Ectodermal cell (in vitro differentiated cells): ENCODE results near the gene CCDC68. TPM values are rescaled to one million over a fixed set of nuclear protein-coding genes. Genes with fewer than 3 reads are reported as not detected.

Experiments
- H3K27ac ChIP-seq: 2 replicates; pipeline ENCODE4 v1.7.0; 2013; ENCODE audit warnings: mild to moderate bottlenecking, low read depth, low read length; ENCODE audit not compliant: insufficient read depth, poor library complexity, severe bottlenecking
- H3K27me3 ChIP-seq: 2 replicates; pipeline ENCODE4 v1.7.0; 2013; ENCODE audit warnings: mild to moderate bottlenecking, low read length; ENCODE audit not compliant: insufficient read depth, control insufficient read depth, poor library complexity, severe bottlenecking
- H3K36me3 ChIP-seq: one replicate; pipeline ENCODE4 v1.7.0; 2013; ENCODE audit warnings: low read length; ENCODE audit not compliant: control insufficient read depth, insufficient read depth
- H3K4me1 ChIP-seq: one replicate; pipeline ENCODE4 v1.7.0; 2013; ENCODE audit warnings: low read length; ENCODE audit not compliant: control insufficient read depth, insufficient read depth
- H3K4me3 ChIP-seq: 2 replicates; pipeline ENCODE4 v1.7.0; 2013; ENCODE audit warnings: low read depth, low read length, control low read depth; ENCODE audit not compliant: insufficient read depth
- H3K9me3 ChIP-seq: 2 replicates; pipeline ENCODE4 v1.7.0; 2013; ENCODE audit warnings: mild to moderate bottlenecking, low read length, moderate library complexity; ENCODE audit not compliant: control insufficient read depth
- WGBS, 2 experiments: methylation state at CpG; one replicate each; pipeline ENCODE4 v1.1.7; 2013; ENCODE audit warnings: missing lambda C conversion rate in 2 of 2; 5-methylcytosine and 5-hydroxymethylcytosine counted together
- polyA plus RNA-seq, 4 experiments: library from polyadenylated mRNA; stranded (reverse); fragments of 50-300 nt; gene quantifications; one replicate each; pipeline ENCODE4 v1.2.3, GENCODE V29; 2013

Gene CCDC68
- not detected for polyA plus RNA-seq (2013, experiment 1 of 4)
- polyA plus RNA-seq (2013, experiment 2 of 4), result not detected
- 0.11 TPM for polyA plus RNA-seq (2013, experiment 3 of 4)
- not detected for polyA plus RNA-seq (2013, experiment 4 of 4)

DNA sequence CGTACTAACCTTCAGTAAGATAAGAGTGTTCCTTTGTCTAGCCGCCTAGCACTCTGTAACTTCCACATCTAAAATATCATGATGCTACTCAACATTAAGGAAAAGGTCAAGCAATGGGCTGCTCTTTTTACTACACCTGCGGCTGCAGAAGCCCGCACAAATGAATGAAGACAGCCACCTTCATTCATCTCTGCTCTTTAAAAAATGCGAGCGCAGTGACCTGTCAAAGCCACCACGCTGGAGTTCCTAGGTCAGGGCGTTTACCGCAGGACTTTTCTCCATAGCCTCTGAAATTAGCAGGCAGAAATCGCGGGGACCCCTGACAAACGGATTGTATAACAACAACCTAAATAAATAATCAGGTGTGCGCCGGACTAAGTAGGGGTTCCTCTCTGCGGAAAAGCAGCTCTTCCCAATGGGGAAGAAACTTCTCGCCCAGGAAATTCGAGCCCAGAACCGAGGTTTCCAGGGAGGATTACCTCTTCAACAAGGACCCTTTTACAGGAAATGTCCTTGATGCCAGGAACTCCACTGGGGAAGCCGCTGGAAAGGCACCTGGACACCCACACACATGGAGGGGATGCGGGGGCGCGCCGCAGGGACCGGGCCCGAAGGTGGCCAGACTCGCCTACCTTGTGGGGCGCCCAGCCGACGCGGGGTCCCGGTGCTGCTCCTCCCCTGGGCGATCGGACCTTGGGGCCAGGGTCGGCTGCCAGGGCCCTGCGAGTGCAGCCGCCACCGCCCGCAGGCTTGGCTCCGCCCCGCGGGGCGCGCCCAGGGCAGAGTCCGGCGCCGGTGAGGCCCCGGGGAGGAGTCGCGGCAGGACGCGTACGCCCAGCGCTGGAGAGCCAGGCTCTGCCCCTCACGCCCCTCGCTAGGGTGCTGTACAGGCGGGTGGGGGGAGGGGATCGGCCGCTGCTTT, at the start of gene CCDC68:
Gene CCDC68, minus strand, starts transcription at position 758 of the 922 bp plus-strand sequence. CDS start 16,670 bp downstream, outside the sequence.
- H3K4me1 ChIP-seq, result no peaks in the 10 kb centered on the region
- peaks cover 23% of the 10 kb centered on the region for H3K27me3 ChIP-seq
- H3K4me3 ChIP-seq, result peak within 1 kb of the TSS; percentile 39
- no peaks in the 10 kb centered on the region for H3K36me3 ChIP-seq
- no peaks in the 10 kb centered on the region for H3K9me3 ChIP-seq
- no peak within 1 kb of the TSS for H3K27ac ChIP-seq
- WGBS, 2 experiments, result 25 to 34% methylated on average over 56 to 58 of the region's 58 CpGs

DNA sequence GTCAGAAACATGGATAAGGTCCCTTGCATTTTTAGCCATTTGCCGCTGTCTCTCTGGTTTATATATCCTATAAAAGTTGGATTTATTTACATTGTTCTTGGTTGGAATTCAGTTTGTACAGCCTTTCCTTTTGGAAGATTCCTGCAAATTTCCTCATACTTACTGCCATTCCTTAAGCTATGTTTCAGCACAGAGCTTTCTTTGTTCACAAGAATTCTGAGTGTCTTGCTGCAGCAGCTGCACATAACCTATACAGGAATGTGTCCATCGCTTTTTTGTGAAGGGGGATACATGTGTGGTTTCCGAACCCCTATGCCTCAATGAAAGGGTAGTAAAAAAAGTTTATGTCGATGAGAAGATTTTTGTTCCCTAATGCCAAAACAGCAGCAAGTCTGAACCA, 48.3 kb upstream of the CCDC68 start:
- H3K4me1 ChIP-seq, result no peaks in the 10 kb centered on the region
- H3K4me3 ChIP-seq, result no peak overlapping the region
- 94 to 95% methylated on average over 3 to 4 of the region's 4 CpGs for WGBS, 2 experiments

DNA sequence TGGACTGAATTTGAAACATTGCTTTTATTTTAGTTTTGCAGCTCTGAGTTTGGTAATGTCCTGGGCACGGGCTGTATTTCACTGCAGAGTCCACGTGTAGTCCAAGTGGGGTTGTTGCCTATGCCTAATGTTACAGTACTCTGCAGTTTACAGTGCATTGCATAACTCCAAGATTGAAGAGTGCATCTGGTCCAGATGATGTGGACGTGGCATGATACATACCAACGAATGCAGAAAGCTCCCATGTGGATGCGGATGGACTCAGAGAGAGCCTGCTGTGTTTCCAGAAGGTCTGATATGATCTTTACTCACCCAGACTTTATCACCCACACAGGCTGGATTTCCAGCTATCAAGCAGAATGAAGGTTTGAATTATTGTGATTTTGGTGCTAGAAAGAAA, 44.4 kb upstream of the CCDC68 start:
- H3K27me3 ChIP-seq, result no peaks in the 10 kb centered on the region
- H3K4me3 ChIP-seq, result no peak overlapping the region
- H3K4me1 ChIP-seq, result no peaks in the 10 kb centered on the region
- no peaks in the 10 kb centered on the region for H3K9me3 ChIP-seq
- H3K36me3 ChIP-seq, result no peaks in the 10 kb centered on the region
- no peak overlapping the region for H3K27ac ChIP-seq
- 94 to 96% methylated on average over 5 of the region's 5 CpGs for WGBS, 2 experiments

More for the DNA sequence above, 48.3 kb upstream of the CCDC68 start:
- Histone ChIP-seq H3K27ac (no peak overlapping the region), H3K36me3 (no peaks in the 10 kb centered on the region), H3K27me3 (no peaks in the 10 kb centered on the region), H3K9me3 (no peaks in the 10 kb centered on the region)

DNA sequence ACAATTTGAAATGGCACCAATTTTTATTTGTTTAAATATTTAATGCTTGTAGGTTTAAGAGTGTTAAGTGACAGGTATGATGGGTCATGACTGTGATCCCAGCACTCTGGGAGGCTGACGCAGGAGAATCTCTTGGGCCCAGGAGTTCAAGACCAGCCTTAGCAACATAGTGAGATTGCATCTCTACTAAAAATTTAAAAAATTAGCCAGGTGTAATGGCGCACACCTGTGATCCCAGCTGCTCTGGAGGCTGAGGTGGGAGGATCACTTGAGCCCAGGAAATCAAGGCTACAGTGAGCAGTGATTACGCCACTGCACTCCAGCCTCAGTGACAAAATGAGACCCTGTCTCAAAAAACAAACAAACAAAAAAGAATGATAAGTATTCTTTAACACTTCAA, 43.0 kb upstream of the CCDC68 start:
- WGBS, 2 experiments, result 86 to 94% methylated on average over 3 of the region's 3 CpGs
- H3K9me3 ChIP-seq, result no peaks in the 10 kb centered on the region
- H3K4me1 ChIP-seq, result no peaks in the 10 kb centered on the region
- no peak overlapping the region for H3K4me3 ChIP-seq
- no peaks in the 10 kb centered on the region for H3K27me3 ChIP-seq
- H3K27ac ChIP-seq, result no peak overlapping the region
- H3K36me3 ChIP-seq, result no peaks in the 10 kb centered on the region

- Histone ChIP-seq H3K4me1 (no peaks in the 10 kb centered on the region), H3K36me3 (no peaks in the 10 kb centered on the region), H3K27me3 (no peaks in the 10 kb centered on the region), H3K27ac (no peak overlapping the region), H3K4me3 (no peak overlapping the region), H3K9me3 (no peaks in the 10 kb centered on the region)
- WGBS, 2 experiments, result 83 to 89% methylated on average over 4 to 6 of the region's 6 CpGs
Observed at GRCh38 chr18:55001394-55002024, 42.2 kb upstream of the CCDC68 start.

DNA sequence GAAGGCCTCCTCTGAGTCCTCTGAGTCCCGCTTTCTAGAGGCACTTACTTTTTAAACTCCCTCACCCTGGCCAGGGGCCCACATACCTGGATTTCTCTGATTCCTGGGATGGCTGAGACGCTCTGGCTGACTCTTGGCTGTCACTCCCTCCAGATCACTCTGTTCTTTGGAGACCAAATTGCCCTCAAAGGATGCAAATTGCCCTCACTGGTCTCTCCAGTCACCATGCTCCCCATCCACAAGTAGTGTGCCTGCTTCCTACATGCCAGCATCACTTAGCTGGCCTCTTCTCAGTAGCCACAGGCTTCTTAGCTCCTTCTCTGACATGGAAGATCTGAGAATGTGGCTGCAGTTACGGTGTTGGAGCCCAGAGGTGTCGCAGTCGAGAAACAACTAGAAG, 41.3 kb upstream of the CCDC68 start:
- Histone ChIP-seq H3K4me1 (no peaks in the 10 kb centered on the region), H3K27ac (no peak overlapping the region), H3K9me3 (no peaks in the 10 kb centered on the region), H3K27me3 (no peaks in the 10 kb centered on the region), H3K4me3 (no peak overlapping the region), H3K36me3 (no peaks in the 10 kb centered on the region)
- 78% methylated on average over 5 of the region's 5 CpGs for WGBS, 2 experiments

DNA sequence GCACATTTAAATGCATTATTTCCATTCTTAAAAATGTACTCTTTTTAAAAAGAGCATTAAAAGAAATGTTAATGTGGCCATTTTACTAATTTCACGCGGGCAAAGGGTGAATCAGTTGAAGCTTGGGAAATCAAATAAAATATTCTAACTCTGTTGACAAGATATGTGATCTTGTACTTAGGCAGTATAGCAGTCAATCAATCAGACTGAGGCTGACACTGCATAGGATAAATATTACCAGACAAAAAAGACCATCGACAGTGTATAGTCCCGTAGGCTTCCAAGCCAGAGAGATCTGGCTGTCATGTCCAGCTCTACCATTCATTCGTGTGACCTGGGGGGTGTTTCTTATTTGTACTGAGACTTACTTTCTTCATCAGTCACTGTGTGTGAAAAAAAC, 39.8 kb upstream of the CCDC68 start:
- Histone ChIP-seq H3K4me1 (no peaks in the 10 kb centered on the region), H3K9me3 (no peaks in the 10 kb centered on the region), H3K36me3 (no peaks in the 10 kb centered on the region), H3K27me3 (no peaks in the 10 kb centered on the region), H3K4me3 (no peak overlapping the region), H3K27ac (no peak overlapping the region)
- 95 to 97% methylated on average over 5 of the region's 5 CpGs for WGBS, 2 experiments

GRCh38 chr18:54995421-54996143, 36.3 kb upstream of the CCDC68 start:
- Histone ChIP-seq H3K4me3 (no peak overlapping the region), H3K9me3 (no peaks in the 10 kb centered on the region), H3K36me3 (no peaks in the 10 kb centered on the region), H3K4me1 (no peaks in the 10 kb centered on the region), H3K27ac (no peak overlapping the region), H3K27me3 (no peaks in the 10 kb centered on the region)
- 91 to 93% methylated on average over 5 of the region's 5 CpGs for WGBS, 2 experiments

DNA sequence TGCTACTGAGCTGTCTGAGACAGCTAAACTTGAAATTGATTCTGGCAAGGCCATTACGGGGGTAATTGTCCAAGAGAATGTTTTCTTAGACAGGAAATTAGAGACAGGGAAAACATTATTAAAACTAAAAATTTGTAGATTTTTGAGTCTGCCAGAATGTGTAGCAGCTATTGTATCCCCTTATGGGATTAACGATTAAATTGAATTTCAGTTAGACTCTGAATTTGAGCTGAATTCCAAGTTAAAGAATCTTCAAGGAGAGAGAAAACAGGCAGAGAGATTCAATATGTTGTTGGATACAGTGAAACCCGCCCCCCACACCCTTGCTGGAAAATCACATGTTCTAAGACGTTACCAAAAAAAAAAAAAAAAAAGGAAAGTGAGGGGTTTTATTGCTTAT, 32.7 kb upstream of the CCDC68 start:
- no peak overlapping the region for H3K27ac ChIP-seq
- WGBS, 2 experiments, result 93 to 97% methylated on average over 3 to 4 of the region's 4 CpGs

DNA sequence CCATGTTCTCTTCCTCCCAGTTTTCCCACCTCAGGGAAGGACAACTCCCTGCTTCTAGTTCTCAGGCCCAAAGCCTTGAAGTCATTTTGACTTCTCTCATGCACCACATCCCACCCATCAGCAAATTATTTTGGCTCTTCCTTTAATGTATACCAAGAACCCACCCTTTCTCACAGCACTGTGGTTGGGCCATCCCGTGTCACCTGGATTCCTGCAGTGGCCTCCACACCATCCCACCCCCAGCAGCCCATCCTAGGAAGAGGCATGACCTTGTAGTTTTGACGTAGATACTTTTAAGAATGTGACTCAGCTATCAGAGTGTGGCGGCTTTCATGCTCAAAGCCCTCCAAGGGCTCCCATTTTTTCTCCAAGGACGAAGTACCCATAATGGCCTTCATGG, 25.6 kb upstream of the CCDC68 start:
- H3K27ac ChIP-seq, result no peak overlapping the region
- 94 to 95% methylated on average over 4 of the region's 4 CpGs for WGBS, 2 experiments
- H3K4me3 ChIP-seq, result no peak overlapping the region
- H3K9me3 ChIP-seq, result no peaks in the 10 kb centered on the region
- H3K4me1 ChIP-seq, result no peaks in the 10 kb centered on the region
- H3K27me3 ChIP-seq, result no peaks in the 10 kb centered on the region
- no peaks in the 10 kb centered on the region for H3K36me3 ChIP-seq

More for the DNA sequence above, 32.7 kb upstream of the CCDC68 start:
- no peaks in the 10 kb centered on the region for H3K4me1 ChIP-seq
- no peaks in the 10 kb centered on the region for H3K36me3 ChIP-seq
- H3K9me3 ChIP-seq, result no peaks in the 10 kb centered on the region
- no peak overlapping the region for H3K4me3 ChIP-seq
- no peaks in the 10 kb centered on the region for H3K27me3 ChIP-seq
